Measurements from ENCODE around the gene CAMKK2. TPM values are rescaled to one million over a fixed set of nuclear protein-coding genes. Genes with fewer than 3 reads are reported as not detected.
"Not testable (repeated sequence)": the region's sequence is repeated elsewhere in the genome, so short reads cannot be mapped to it uniquely, and the experiment has no call there.

The CAMKK2 gene
- total RNA-seq, 8 experiments from 2014 or later, result 14.0 to 23.8 (median 18.3) TPM

DNA sequence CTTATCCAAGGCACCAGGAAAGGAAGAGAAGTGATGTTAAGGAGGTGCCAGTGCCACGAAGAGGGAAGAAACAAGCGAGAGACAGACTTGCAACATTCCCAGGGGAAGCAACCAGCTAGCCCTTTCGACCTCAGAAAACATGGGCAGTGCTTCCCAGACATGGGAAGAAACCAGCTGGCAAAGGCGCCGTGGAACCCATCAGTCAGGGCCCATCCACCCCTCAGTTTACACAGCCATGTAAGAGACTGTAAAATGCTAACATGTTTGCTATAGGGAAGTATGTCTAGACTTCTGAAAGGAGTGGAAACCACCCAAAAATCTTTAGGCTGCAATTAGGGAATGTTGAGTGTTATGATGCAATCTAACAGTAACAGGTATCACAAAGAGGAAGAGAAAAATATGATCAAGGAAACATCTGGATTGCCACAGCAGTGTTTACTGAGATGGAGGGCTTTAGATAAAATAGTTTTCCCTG is 29.4 kb upstream of the CAMKK2 start:
- no peak overlapping the region for H3K4me3 ChIP-seq
- no peak overlapping the region for H3K27ac ChIP-seq
- in situ Hi-C loops (cut with MboI; ENCODE audit: low pct_unique_long_range_greater_than_20kb in 2 of 9, low sequenced_read_pairs in 9 of 9, unreplicated experiment in 9 of 9), result loop anchor here in 1 of 9 experiments (25.0 kb wide), 1 partner anchor 111 kb away; no protein-coding TSS in a partner anchor
- no peak for ATAC-seq (replicated peaks in 6 of 8)
- WGBS, 10 experiments, result 67 to 92% (median 80%) methylated on average over 2 to 5 of the region's 5 CpGs; no CpG with 5 or more reads in 5 of the 10 experiments
- H3K4me1 ChIP-seq (replicated peaks in 1 of 2), result no peaks in the 10 kb centered on the region

DNA sequence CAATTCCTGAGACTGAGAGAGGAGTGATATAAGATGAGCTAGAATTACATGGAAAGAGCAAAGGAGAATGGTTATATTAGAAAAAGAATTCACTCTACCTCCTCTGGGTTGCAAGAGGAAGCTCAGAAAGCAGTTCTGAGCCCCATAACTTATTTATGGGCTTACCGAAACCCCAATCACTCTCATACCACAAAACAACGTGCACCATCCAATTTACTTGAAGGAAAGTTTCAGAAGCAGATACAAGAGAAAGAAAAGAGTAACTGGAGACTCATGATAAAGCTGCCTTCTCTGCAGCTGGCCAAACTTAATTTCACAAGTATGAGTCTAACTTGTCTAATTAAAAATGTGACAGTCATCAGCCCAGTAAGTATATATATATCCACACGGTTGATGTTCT is 27.4 kb upstream of the CAMKK2 start:
- ATAC-seq (replicated peaks in 6 of 8), result no peak

DNA sequence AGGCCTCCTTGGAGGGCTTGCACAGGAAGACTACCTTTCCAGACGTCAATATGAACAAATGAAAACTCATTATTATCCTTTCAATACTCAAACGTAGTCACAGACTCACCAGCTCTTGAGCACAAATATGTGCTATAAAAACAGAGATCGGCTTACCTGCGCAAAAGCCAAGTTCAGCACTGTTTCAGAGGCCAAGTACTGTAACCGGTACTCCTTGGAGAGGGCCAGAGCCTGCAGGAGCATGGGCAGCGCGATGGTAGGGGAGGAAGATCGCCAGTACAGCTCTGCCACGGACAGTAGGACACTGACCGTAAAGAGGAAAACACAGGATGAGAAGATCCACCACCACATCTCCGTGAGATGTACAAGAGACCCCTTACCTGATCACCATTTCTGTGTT is 21.6 kb upstream of the CAMKK2 start:
- Histone ChIP-seq H3K4me3 (no peak overlapping the region), H3K4me1 (replicated peaks in 1 of 2) (no peaks in the 10 kb centered on the region), H3K27ac (no peak overlapping the region)
- 90 to 100% (median 95%) methylated on average over 4 to 11 of the region's 11 CpGs; no CpG with 5 or more reads in 1 of the 10 experiments for WGBS, 10 experiments
- in situ Hi-C loops (cut with MboI; ENCODE audit: low pct_unique_long_range_greater_than_20kb in 2 of 9, low sequenced_read_pairs in 9 of 9, unreplicated experiment in 9 of 9), result no loop called here
- no peak for ATAC-seq (replicated peaks in 6 of 8)

More for the DNA sequence above, 27.4 kb upstream of the CAMKK2 start:
- in situ Hi-C loops (cut with MboI; ENCODE audit: low pct_unique_long_range_greater_than_20kb in 2 of 9, low sequenced_read_pairs in 9 of 9, unreplicated experiment in 9 of 9), result no loop called here
- H3K4me1 ChIP-seq (replicated peaks in 1 of 2), result no peaks in the 10 kb centered on the region
- H3K4me3 ChIP-seq, result no peak overlapping the region
- WGBS, 10 experiments, result 58 to 100% (median 100%) methylated on average over 1 to 3 of the region's 3 CpGs; no CpG with 5 or more reads in 1 of the 10 experiments
- H3K27ac ChIP-seq, result no peak overlapping the region

DNA sequence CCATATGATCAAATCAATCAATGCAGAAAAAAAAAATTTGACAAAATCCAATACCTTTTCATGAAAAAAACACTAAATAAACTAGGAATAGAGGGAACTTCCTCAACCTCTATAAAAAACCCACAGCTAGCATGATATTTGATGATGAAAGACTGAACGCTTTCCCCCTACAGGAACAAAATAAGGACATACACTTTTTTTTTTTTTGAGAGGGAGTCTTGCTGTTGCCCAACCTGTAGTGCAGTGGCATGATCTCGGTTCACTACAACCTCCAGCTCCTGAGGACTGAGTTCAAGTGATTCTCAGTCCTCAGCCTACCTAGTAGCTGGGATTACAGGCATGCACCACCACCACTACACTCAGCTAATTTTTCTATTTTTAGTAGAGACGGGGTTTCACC is 17.9 kb upstream of the CAMKK2 start:
- in situ Hi-C loops (cut with MboI; ENCODE audit: low pct_unique_long_range_greater_than_20kb in 2 of 9, low sequenced_read_pairs in 9 of 9, unreplicated experiment in 9 of 9), result no loop called here
- no peak for ATAC-seq (replicated peaks in 6 of 8)
- H3K4me3 ChIP-seq, result no peak overlapping the region
- H3K4me1 ChIP-seq (replicated peaks in 1 of 2), result no peaks in the 10 kb centered on the region
- WGBS, 10 experiments, result 91 to 100% (median 98%) methylated on average over 1 to 3 of the region's 3 CpGs; no CpG with 5 or more reads in 4 of the 10 experiments
- H3K27ac ChIP-seq, result no peak overlapping the region

DNA sequence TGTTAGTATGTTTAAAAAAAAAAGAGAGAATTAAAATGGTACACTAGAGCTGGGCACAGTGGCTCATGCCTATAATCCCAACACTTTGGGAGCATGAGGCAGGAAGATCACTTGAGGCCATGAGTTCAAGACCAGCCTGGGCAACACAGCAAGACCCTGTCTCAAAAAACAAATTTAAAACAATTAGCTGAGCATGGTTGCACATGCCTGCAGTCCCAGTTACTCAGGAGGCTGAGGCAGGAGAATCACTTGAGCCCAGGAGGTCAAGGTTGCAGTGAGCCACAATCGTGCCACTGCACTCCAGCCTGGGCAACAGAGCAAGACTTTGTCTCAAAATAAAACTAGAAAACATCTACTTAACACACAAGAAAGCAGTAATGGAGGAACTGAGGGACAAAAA is 13.7 kb upstream of the CAMKK2 start:
- H3K4me3 ChIP-seq; H3K27ac ChIP-seq; in situ Hi-C loops (cut with MboI; ENCODE audit: low pct_unique_long_range_greater_than_20kb in 2 of 9, low sequenced_read_pairs in 9 of 9, unreplicated experiment in 9 of 9); ATAC-seq (replicated peaks in 6 of 8); H3K4me1 ChIP-seq (replicated peaks in 1 of 2): not testable (repeated sequence)
- 86 to 100% (median 93%) methylated on average over 1 of the region's 1 CpG; no CpG with 5 or more reads in 6 of the 10 experiments for WGBS, 10 experiments

DNA sequence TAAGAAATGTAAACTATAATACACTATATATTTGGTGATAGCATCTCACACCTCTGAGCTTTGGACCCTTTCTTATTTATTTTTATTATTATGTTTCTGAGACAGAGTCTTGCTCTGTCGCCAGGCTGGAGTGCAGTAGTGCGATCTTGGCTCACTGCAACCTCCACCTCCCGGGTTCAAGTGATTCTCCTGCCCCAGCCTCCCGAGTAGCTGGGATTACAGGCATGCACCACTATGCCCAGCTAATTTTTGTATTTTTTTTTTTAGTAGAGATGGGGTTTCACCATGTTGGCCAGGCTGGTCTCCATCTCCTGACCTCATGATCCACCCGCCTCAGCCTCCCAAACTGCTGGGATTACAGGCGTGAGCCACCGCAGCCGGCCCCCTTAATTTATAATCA is 10.9 kb upstream of the CAMKK2 start:
- in situ Hi-C loops (cut with MboI; ENCODE audit: low pct_unique_long_range_greater_than_20kb in 2 of 9, low sequenced_read_pairs in 9 of 9, unreplicated experiment in 9 of 9); ATAC-seq (replicated peaks in 6 of 8); H3K4me3 ChIP-seq; H3K27ac ChIP-seq; H3K4me1 ChIP-seq (replicated peaks in 1 of 2): not testable (repeated sequence)
- WGBS, 10 experiments, result 67 to 100% (median 99%) methylated on average over 3 to 8 of the region's 8 CpGs; no CpG with 5 or more reads in 4 of the 10 experiments

DNA sequence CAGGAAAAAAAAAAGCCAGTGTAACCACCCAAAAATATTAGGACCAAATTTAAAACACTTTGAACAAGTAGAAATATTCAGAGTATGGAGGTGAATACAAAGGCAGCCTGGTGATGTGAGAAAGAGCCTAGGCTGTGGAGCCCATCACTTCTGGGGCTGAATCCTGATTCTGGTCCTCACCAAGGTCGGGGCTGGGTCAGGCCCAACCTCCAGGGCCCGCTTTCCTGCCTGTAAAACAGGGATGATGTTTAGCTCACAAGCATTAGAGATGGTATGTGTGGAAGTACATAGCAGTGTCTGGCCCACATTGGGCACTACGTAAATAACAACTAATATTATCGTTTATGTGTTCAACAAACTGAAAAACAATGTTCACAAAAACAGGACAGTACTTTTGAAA is 7.8 kb upstream of the CAMKK2 start:
- Histone ChIP-seq H3K27ac (no peak overlapping the region), H3K4me3 (no peak overlapping the region), H3K4me1 (replicated peaks in 1 of 2) (no peaks in the 10 kb centered on the region)
- ATAC-seq (replicated peaks in 6 of 8), result no peak
- in situ Hi-C loops (cut with MboI; ENCODE audit: low pct_unique_long_range_greater_than_20kb in 2 of 9, low sequenced_read_pairs in 9 of 9, unreplicated experiment in 9 of 9), result no loop called here
- 33 to 100% (median 92%) methylated on average over 1 to 3 of the region's 4 CpGs; no CpG with 5 or more reads in 3 of the 10 experiments for WGBS, 10 experiments

DNA sequence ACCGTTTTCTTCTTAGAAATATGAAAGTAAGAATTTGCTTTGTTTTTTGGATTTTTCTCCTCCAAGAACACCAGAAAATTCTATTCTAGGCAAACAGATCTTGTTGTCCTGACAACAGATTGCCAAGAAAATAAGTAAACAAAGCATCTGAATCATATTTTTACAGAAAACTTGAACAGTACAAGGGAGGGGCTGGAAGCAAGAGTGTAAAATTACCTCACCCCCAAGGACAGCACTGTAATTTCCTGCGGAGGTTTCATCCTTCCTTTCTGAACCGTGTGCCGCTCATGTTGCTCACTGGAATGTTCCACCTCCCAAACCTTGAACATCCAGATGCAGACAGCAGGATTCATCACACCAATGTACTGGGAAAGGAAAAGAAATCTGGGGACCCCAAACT is 5.4 kb upstream of the CAMKK2 start:
- Histone ChIP-seq H3K4me1 (replicated peaks in 1 of 2) (peaks cover 3 to 4% of the 10 kb centered on the region in 2 donors), H3K4me3 (no peak overlapping the region), H3K27ac (no peak overlapping the region)
- in situ Hi-C loops (cut with MboI; ENCODE audit: low pct_unique_long_range_greater_than_20kb in 2 of 9, low sequenced_read_pairs in 9 of 9, unreplicated experiment in 9 of 9), result no loop called here
- WGBS, 10 experiments, result 0 to 95% (median 90%) methylated on average over 2 to 4 of the region's 4 CpGs; no CpG with 5 or more reads in 3 of the 10 experiments
- peak in 2 of 8 experiments; percentile 27 to 33 for ATAC-seq (replicated peaks in 6 of 8)

DNA sequence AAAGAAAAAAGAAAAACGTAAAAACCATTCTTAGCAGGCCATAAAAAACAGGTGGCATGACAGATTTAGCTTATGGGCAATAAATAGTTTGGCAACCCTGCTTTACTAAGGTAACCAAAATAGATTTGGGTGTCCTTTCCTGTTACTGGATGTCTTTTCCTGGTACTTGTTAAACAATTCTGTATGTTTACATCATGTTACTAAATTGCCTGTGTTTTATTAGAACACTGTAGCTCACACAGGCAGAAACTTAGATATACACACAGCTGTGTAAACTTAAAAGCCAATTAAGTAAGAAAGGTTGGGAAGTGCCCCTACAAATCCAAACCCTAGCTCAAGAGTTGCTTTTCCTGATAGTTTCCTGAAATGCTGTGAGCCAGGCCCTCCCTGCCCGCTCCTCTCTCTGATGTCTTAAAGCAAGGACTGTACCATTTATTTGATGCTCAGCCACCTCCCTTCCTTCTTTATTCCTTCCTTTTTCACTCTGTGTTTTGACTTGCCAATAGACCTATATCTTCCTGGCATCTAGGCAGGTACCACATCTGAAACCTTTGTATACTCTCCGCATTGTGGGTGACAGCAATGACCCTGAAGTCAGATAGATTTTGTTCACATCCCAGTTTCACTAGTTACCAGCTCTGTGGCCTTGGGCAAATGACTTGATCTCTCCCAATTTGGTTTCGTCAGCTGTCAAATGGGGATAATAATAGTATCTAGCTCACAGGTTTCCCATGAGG is 3.7 kb upstream of the CAMKK2 start:
- ATAC-seq (replicated peaks in 6 of 8), result no peak
- no peak overlapping the region for H3K27ac ChIP-seq
- 56 to 100% (median 91%) methylated on average over 1 to 3 of the region's 4 CpGs for WGBS, 10 experiments
- no peak overlapping the region for H3K4me3 ChIP-seq
- in situ Hi-C loops (cut with MboI; ENCODE audit: low pct_unique_long_range_greater_than_20kb in 2 of 9, low sequenced_read_pairs in 9 of 9, unreplicated experiment in 9 of 9), result no loop called here
- peaks cover 4 to 8% of the 10 kb centered on the region in 2 donors for H3K4me1 ChIP-seq (replicated peaks in 1 of 2)

DNA sequence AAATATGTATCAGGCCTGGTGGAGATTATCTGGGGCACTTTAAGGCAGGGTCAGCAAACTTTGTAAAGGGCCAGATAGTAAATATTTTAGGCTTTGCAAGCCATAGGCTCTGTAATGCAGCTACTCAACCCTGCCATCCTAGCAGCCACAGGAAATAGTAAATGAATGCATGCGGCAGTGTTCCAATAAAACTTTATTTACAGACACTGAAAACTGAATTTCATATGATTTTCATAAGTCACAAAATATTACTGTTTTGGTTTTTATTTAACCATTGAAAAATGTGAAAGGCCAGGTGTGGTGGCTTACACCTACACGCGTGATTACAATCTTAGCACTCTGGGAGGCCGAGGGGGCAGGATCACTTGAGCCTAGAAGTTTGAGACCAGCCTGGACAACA is 3.2 kb upstream of the CAMKK2 start:
- H3K27ac ChIP-seq, result no peak overlapping the region
- peaks cover 6 to 13% of the 10 kb centered on the region in 2 donors for H3K4me1 ChIP-seq (replicated peaks in 1 of 2)
- 83 to 100% (median 99%) methylated on average over 1 to 4 of the region's 4 CpGs for WGBS, 10 experiments
- no peak for ATAC-seq (replicated peaks in 6 of 8)
- no peak overlapping the region for H3K4me3 ChIP-seq
- in situ Hi-C loops (cut with MboI; ENCODE audit: low pct_unique_long_range_greater_than_20kb in 2 of 9, low sequenced_read_pairs in 9 of 9, unreplicated experiment in 9 of 9), result no loop called here

DNA sequence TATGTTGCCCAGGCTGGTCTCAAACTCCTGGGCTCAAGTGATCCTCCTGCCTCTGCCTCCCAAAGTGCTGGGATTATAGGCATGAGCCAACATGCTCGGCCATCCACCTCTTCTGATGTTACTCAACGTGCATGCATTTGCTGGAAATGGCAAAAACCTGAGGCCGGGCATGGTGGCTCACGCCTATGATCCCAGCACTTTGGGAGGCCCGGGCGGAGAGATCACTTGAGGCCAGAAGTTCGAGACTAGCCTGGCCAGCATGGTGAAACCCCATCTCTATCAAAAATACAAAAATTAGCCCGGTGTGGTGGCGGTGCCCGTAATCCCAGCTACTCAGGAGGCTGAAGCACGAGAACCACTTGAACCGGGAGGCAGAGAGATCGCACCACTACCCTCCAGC is 1.9 kb upstream of the CAMKK2 start:
- WGBS, 10 experiments, result 80 to 93% (median 87%) methylated on average over 1 to 5 of the region's 13 CpGs; no CpG with 5 or more reads in 6 of the 10 experiments
- H3K4me3 ChIP-seq; H3K27ac ChIP-seq; in situ Hi-C loops (cut with MboI; ENCODE audit: low pct_unique_long_range_greater_than_20kb in 2 of 9, low sequenced_read_pairs in 9 of 9, unreplicated experiment in 9 of 9); ATAC-seq (replicated peaks in 6 of 8): not testable (repeated sequence)
- H3K4me1 ChIP-seq (replicated peaks in 1 of 2), result peaks cover 6 to 13% of the 10 kb centered on the region in 2 donors

DNA sequence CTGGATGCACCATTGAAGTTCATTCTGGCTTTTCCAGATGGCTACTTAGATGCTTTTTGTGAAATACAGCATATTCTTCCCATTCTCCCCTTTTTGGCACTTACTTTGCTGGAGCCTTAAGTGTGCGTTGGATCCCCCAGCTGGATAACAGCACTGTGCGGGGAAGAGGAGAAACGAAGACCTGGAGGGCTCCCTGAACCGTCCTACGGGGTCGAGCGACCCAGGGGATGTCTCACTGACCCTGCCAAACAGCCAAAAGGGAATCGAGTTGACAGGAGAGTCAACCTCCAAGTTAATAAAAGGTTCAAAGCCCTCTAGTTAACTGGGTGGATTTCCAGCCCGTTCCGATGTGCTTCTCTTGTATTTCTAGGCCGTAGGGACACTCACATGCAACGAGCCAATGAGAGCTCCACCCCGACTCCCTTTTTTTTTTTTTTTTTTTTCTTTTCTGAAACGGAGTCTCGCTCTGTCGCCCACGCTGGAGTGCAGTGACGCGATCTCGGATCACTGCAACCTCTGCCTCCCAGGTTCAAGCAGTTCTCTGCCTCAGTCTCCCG is 1.0 kb upstream of the CAMKK2 start:
- in situ Hi-C loops (cut with MboI; ENCODE audit: low pct_unique_long_range_greater_than_20kb in 2 of 9, low sequenced_read_pairs in 9 of 9, unreplicated experiment in 9 of 9), result no loop called here
- ATAC-seq (replicated peaks in 6 of 8), result peak; percentile 4 to 21 (median 11)
- Histone ChIP-seq H3K4me1 (replicated peaks in 1 of 2) (peaks cover 6 to 13% of the 10 kb centered on the region in 2 donors), H3K27ac (peak overlapping the region; percentile 30 to 35), H3K4me3 (peak overlapping the region; percentile 45 to 85 (median 72))
- 0 to 15% (median 5%) methylated on average over 1 to 10 of the region's 21 CpGs; no CpG with 5 or more reads in 3 of the 10 experiments for WGBS, 10 experiments
